Measurements from ENCODE around the gene ACTR3.
A peak's percentile ranks its signal among the peaks of the same experiment; 100 is the strongest.

Gene ACTR3

DNA sequence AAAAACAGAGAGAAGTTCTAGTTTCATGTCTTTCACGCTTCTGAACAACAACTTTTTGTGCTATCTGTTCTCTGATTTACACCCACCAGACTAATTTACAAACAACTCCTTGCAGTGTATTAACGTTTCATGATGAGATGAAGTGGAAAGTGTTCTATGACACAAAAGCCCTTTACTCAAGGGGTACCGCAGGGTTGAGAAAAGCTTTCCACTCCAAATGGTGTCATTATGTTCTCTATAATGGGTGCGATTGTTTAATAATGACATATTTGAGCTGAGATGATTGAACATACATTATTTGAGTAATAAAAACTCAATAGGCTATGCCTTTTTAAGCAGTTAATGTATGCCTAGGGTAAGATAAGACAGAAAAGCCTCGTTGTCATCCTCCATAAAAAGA is 76.3 kb downstream of the ACTR3 start:
- ATAC-seq (no peak), DNase-seq (no peak)

DNA sequence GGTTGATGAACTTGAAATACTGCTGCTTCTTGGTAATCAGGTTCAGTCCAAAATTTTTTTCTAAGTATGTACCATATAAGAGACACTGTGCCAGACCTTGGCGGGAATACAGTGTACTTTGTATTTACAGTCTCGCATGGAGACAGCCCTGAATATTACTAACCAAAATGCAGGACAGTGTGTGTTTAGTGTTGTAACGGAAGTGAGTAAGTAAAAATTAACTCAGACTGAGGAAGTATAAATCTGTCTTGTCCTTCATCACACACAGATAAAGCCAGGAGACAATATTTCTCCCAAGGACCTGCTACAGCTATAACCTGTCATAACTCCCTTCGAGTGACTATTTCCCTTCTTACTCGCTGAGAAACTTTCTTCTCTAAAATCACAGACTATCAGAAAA is 76.9 kb downstream of the ACTR3 start:
- DNase-seq = no peak
- no peak for ATAC-seq

DNA sequence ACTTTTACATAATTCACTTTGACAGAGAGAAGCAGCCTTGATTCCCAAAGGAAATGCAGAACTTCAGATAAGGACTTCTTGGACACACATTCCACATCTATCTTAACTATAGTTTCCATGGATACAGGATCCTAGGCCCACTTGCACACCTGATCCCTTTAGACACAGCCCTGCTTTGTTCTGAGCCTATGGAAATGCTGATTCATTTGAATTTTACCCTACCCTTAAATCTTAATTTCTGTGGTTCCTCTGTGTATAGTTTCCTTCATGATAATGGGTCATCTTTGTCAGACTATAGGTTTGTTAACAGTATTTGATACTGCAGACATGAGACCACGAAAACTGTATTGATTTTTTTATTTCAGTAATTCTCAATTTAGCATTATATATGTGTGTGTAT is 77.4 kb downstream of the ACTR3 start:
- no peak for DNase-seq
- peak; percentile 52 for ATAC-seq

DNA sequence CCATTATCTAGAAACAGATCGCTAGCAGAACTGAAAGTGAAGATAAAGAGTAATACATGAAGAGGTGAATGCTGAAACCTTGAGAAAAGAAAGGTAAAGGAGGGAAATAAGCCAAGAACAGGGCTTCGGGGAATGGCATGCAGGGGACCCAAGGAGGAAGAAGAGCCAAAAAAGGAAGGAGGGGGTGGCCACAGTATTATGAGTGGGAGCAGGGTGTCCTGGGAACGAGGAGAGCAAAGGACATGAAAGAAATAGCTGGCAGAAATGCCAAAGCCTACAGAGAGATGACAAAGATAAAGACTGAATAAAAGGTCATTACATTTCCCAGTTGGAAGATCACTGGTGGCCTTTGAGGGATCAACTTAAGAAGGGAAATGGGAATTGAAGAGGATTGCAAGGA is 82.9 kb downstream of the ACTR3 start:
- ATAC-seq (no peak), DNase-seq (no peak)

DNA sequence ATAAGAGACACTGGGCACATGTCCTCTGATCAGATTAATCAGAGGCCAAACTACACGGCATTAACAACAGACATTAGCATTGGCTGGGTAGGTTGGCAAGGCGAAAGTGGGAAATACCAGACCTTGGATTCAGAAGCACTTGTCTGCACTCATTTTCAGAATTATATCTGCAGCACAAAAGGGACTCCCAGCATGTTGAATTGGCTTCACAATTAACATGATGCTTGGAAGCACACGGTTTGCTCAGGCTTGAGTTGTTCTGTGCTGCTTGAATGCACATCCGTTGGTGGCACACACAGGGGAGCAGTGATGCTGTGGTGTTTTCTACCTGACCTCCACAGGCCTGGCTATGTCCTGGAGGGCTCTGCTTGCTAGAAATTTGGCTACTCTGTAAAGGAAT is 83.9 kb downstream of the ACTR3 start:
- no peak for ATAC-seq

GRCh38 chr2:113974727-113975126 is 84.8 kb downstream of the ACTR3 start:
- DNase-seq (no peak), ATAC-seq (no peak)

More for the DNA sequence above, 83.9 kb downstream of the ACTR3 start:
- DNase-seq = no peak

GRCh38 chr2:113976277-113976928 is 86.5 kb downstream of the ACTR3 start:
- DNase-seq (no peak), ATAC-seq (no peak)

DNA sequence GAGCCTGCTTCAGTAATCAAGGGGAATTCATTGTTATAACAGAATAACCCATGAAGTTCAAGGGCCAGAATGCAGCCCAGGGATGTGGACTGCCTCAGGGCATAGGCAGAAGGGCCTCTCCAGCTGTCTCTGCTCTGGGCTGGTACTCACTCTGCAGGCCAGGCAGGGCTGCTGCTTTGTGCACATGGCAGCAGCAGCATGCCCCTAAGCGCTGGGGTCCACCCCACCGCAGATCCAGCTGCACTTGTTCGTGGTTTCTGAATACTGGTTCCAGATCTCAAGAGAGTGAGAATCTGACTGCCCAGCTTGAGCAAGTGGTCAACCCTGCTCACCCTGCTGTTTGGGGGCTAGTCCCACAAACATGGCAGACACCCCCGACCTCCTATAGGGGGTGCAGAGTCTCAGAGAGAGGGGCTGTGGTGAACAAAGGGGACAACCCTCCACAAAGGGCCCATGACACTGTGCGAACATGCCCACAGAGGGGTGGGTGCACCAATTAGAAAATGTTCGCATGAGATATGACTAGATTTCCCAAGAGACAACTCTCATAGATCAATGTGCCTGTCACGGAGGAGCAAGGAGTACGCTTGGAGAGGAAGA is 87.3 kb downstream of the ACTR3 start:
- DNase-seq (no peak), ATAC-seq (no peak)

GRCh38 chr2:113977660-113978523 is 88.0 kb downstream of the ACTR3 start:
- DNase-seq = no peak
- no peak for ATAC-seq

GRCh38 chr2:113978524-113979190 is 88.8 kb downstream of the ACTR3 start:
- ATAC-seq = no peak

GRCh38 chr2:113979191-113980128 is 89.6 kb downstream of the ACTR3 start:
- DNase-seq = peak; percentile 78
- ATAC-seq = peak; percentile 33

More at GRCh38 chr2:113978524-113979190, 88.8 kb downstream of the ACTR3 start:
- no peak for DNase-seq

DNA sequence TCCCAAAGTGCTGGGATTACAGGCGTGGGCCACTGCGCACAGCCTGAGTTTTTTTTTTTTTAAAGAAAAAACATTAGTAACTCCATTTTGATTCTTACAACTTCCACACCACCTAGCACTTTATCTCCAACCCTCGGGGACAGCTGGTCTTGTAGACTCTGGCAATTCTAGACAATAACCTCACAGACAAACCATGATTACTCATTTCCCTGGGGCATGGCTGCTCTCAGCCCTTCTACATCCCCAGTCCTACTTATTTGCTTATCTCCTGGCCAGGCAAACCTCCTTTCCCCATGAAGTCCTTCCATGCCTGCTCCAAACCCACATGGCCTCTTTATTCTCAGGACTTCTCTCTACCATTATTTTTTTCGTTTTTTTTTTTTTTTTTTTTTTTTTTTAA is 91.1 kb downstream of the ACTR3 start:
- DNase-seq (no peak), ATAC-seq (no peak)

GRCh38 chr2:113981404-113982134 is 91.7 kb downstream of the ACTR3 start:
- no peak for ATAC-seq
- DNase-seq = no peak

DNA sequence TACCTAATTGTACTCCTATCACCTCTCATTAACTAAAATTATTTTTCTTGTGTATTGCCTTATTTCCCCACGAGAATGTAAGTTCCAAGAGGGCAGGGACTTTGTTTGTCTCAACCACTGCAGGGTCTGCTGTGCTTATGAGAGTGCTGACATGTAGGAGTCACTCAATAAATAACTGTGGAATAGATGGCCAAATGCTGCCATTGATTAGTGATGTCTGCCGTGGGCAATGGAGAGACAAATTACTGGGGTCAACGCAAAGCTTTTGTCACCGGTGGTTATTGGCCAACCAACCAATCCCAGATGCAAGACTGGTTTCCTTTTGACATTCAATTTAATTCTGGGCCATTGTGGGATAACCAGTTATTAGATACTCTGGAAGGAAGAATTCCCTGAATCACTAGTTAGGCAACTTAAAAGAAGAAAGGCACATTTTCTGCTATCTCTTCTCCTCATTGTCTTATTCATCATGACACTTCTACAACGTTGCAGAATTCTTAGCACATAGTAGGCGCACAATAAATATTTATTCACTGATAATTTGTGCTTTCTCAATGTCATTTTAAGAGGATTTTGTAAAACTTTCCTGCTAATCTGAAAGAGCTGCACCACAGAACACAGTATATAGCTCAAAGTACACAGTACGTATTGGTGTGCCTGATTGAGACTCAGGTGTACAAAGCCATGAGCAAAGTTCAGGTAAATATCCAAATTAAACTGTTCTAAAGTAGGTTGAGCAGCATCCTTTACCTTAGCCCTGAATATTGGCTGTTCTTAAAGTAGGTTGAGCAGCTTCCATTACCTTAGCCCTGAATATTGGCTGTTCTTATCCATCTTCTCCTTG is 95.9 kb downstream of the ACTR3 start:
- no peak for ATAC-seq

GRCh38 chr2:113986762-113987290 is 96.9 kb downstream of the ACTR3 start:
- ATAC-seq = no peak
- no peak for DNase-seq

More for the DNA sequence above, 95.9 kb downstream of the ACTR3 start:
- DNase-seq = no peak

DNA sequence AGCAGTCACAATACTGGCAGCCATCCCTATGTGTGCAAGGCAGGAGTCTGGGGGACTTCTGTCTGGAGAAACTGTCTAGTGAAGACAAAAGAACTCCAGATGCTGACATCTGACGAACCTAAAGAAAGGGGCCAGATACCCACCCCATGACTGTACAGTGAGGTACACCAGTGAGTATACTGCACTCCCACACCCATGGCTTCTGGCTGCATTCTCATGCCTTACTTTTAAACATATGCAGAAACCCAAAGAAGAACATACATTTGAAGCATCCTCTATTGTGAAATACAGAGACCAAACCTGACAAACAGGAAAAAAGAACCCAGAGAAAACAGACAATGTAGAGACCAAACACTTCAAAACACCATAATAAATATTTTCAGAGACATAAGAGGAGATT is 102.2 kb downstream of the ACTR3 start:
- DNase-seq (no peak), ATAC-seq (no peak)

DNA sequence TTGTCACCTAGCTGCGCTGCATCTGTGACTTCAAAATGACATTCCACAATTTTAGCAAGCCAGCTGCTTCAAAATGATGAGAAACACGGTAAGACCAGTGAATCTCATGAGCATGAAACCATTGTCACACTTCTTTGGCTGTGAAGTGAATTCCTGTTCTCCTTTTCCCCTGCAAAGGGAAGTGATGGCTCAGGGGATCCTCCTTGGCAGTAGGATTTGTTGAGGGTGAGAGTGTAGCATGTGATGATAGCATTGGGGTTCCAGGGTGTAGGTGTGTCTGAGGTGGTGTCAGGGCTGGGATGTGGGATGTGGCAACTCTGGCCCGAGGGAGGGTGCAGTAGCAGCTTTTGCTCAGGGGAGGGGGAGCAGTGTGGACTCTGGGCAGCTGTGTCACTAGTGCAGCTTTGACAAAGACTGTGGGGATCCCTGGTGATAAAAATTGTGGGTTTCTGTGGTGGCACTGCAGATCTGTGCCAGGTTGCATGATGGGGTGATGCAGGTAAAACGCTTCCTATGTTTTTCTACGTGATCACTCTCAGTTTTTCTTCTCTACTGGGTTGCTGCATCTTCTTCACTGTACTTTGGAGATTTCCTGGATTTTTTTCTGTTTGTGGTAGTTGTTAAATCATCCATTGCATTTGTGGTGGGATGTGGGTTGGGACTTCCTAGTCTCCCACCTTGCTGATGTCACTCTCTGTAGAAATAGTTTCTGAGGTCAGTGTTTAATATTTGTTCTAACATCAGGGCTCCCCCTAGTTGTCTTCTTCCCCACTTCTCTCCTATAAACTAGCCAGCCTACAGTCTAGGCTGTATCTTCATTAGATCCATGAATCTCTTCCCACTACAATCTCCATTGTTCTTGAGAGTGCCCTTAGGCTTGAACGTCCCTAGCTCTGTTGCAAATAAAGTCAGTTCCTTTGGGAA is 107.0 kb downstream of the ACTR3 start:
- no peak for DNase-seq
- ATAC-seq = no peak

GRCh38 chr2:114001152-114001551 is 111.3 kb downstream of the ACTR3 start:
- DNase-seq (no peak), ATAC-seq (no peak)
